Cardiac muscle cell (in vitro differentiated cells and primary cell): ENCODE results near the gene FRMD4B. TPM values are rescaled to one million over a fixed set of nuclear protein-coding genes. Genes with fewer than 3 reads are reported as not detected.

Experiments used
- DNase-seq, 2 donors: peaks; one replicate each; pipeline versions ENCODE4 v3.0.0 to v3.0.0-alpha.2; 2010 to 2017; ENCODE audit warnings: low read depth in 1 of 2, low spot score in 1 of 2
- H3K27ac ChIP-seq: fragments of 200-600 bp; sonication (generic); 2 replicates; pipeline ENCODE4 v1.5.1; 2016
- H3K27me3 ChIP-seq: fragments of 200-600 bp; sonication (generic); 2 replicates; pipeline ENCODE4 v1.6.0; 2016; ENCODE audit warnings: control low read depth
- H3K36me3 ChIP-seq: fragments of 200-600 bp; sonication (generic); 2 replicates; pipeline ENCODE4 v1.5.1; 2016; ENCODE audit warnings: control low read depth
- H3K4me1 ChIP-seq: fragments of 200-600 bp; sonication (generic); 2 replicates; pipeline ENCODE4 v1.8.1; 2017; ENCODE audit warnings: low read depth, mild to moderate bottlenecking, mixed run types
- H3K4me3 ChIP-seq: fragments of 200-600 bp; sonication (generic); 2 replicates; pipeline ENCODE4 v1.5.1; 2016; ENCODE audit warnings: mild to moderate bottlenecking
- H3K9me3 ChIP-seq: fragments of 200-600 bp; sonication (generic); 2 replicates; pipeline ENCODE4 v1.5.1; 2017; ENCODE audit warnings: low read depth, mild to moderate bottlenecking, control low read depth
- polyA plus RNA-seq: library from polyadenylated mRNA; unstranded; fragments of >200 nt; fragmentation: Nextera tagmentation; extraction: Ambion mirVana; gene quantifications from 2 replicates; pipeline ENCODE4 v1.2.1, GENCODE V29; 2016
- total RNA-seq: library from RNA; depleted of rRNA; stranded (reverse); fragments of >200 nt; gene quantifications from 2 replicates; pipeline ENCODE4 v1.2.3, GENCODE V29; 2016
- TF ChIP-seq, protein P1 (sequence below): IDR thresholded peaks from 2 replicates; pipeline ENCODE4 v1.5.1; 2012; ENCODE audit warnings: low read depth, mild to moderate bottlenecking, low read length

Gene FRMD4B
- total and polyA plus RNA-seq, 2 experiments from 2014 or later: 38.6 to 78.7 TPM

DNA sequence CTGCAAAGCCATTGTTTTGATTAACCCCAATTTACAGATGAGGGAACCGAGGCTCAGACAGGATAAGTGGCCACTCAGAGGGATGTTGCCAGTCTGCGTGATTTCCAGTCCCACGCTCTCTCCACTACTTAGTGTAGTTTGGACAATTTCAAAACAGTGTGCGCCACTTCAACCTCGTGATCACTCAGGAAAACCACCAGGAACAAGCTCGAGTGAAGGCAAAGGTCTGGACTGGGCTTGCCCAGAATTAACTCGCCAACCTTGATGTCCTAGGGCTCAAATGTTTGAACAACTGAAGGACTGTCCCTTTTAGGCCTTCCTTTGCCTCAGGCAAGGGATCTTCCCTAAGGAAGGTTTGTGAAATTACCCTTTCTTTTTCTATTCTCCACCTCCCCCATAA is 139.3 kb downstream of the FRMD4B start:
- H3K27ac ChIP-seq: peak overlapping the region; percentile 32
- no peaks in the 10 kb centered on the region for H3K36me3 ChIP-seq
- no peaks in the 10 kb centered on the region for H3K9me3 ChIP-seq
- no peak overlapping the region for H3K4me3 ChIP-seq
- TF ChIP-seq, protein P1, sequence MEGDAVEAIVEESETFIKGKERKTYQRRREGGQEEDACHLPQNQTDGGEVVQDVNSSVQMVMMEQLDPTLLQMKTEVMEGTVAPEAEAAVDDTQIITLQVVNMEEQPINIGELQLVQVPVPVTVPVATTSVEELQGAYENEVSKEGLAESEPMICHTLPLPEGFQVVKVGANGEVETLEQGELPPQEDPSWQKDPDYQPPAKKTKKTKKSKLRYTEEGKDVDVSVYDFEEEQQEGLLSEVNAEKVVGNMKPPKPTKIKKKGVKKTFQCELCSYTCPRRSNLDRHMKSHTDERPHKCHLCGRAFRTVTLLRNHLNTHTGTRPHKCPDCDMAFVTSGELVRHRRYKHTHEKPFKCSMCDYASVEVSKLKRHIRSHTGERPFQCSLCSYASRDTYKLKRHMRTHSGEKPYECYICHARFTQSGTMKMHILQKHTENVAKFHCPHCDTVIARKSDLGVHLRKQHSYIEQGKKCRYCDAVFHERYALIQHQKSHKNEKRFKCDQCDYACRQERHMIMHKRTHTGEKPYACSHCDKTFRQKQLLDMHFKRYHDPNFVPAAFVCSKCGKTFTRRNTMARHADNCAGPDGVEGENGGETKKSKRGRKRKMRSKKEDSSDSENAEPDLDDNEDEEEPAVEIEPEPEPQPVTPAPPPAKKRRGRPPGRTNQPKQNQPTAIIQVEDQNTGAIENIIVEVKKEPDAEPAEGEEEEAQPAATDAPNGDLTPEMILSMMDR: no peak
- DNase-seq: no peak
- no peaks in the 10 kb centered on the region for H3K27me3 ChIP-seq
- H3K4me1 ChIP-seq: peaks cover 52% of the 10 kb centered on the region

DNA sequence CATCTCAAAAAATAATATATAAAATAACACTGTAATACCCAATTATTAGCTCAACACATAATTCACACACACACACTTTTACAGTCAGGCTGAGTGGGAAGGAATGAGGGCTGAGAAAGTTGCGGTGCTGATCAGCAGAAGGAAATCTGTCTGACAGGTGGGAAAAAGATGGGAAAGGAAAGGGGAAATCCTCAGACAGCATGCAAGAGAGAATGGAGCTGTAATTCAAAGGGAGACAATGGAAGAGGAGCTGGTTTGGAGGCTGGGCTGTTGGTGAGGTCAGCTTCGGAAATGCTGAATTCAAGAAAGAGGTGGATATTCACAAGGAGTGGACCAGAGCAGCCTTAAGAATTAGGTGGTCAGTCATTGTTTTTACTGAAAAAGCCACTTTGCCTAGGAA is 141.8 kb downstream of the FRMD4B start:
- TF ChIP-seq, protein P1: no peak
- Histone ChIP-seq H3K9me3 (no peaks in the 10 kb centered on the region), H3K4me1 (peaks cover 57% of the 10 kb centered on the region), H3K4me3 (no peak overlapping the region), H3K27me3 (no peaks in the 10 kb centered on the region), H3K27ac (peak overlapping the region; percentile 98), H3K36me3 (no peaks in the 10 kb centered on the region)
- no peak for DNase-seq

DNA sequence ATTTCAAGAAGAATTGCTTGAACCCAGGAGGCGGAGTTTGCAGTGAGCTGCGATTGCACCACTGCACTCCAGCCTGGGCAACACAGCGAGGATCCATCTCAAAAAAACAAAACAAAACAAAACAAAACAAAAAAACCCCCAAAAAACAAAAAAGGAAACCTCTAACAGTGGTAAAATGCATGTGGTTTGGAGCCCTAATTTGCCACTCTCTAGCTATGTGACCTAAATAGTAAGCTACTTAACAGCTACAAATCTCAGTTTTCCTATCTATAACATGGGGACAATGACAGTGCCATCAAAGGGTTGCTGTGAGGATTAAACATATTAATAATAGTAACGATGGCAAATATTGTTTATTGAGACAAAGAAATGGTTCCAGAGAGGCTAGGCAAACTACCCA is 144.1 kb downstream of the FRMD4B start:
- peaks cover 49% of the 10 kb centered on the region for H3K4me1 ChIP-seq
- H3K9me3 ChIP-seq: no peaks in the 10 kb centered on the region
- peak overlapping the region; percentile 98 for H3K27ac ChIP-seq
- no peaks in the 10 kb centered on the region for H3K36me3 ChIP-seq
- no peaks in the 10 kb centered on the region for H3K27me3 ChIP-seq
- no peak overlapping the region for H3K4me3 ChIP-seq
- TF ChIP-seq, protein P1: no peak
- DNase-seq: no peak

DNA sequence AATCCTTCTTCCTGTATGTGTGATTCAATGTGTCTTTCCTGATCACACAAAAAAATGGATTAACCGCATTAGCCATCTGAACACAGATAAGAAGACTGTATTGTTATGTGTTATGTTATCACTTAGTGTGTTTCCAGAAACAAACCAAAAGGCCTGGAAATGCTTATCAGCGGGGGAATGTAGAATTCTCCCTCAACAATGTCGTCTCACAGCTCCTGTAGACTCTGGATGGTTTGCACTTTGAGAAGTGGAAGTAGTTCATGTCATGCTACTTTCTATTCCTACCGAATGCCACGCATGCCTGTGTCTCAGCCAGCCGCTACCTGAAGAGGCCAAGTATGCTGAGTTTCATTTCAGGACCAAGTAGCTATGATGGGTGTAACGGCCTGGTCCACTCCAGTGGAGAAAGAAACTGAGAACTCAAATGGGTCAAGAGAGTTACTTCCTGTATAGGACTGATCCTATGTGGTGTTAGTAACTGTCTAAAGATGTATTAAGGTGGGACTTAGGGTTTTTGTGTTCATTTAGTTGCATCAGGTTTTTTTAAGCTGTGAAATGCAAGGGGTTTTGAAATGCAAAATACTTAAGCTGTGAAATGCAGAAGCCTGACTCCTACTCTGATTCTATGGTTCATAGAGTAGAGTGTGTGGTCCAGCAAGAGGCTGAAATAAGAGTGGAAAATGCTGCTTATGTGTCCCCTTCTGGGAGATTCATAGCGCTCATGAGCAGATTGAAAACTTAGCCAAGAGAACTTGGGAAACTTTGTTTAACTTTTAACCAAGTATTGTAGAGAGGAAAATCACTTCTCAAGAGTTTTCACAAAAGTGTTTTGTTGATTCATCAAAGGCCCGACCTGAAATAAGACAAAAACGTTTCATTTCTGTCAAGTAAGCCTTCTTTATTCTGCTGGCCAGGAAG is 145.0 kb downstream of the FRMD4B start:
- H3K36me3 ChIP-seq: no peaks in the 10 kb centered on the region
- no peak overlapping the region for H3K4me3 ChIP-seq
- no peaks in the 10 kb centered on the region for H3K9me3 ChIP-seq
- H3K27ac ChIP-seq: peak overlapping the region; percentile 98
- peak; percentile 66 to 80 for DNase-seq
- no peaks in the 10 kb centered on the region for H3K27me3 ChIP-seq
- TF ChIP-seq, protein P1: no peak
- H3K4me1 ChIP-seq: peaks cover 45% of the 10 kb centered on the region

DNA sequence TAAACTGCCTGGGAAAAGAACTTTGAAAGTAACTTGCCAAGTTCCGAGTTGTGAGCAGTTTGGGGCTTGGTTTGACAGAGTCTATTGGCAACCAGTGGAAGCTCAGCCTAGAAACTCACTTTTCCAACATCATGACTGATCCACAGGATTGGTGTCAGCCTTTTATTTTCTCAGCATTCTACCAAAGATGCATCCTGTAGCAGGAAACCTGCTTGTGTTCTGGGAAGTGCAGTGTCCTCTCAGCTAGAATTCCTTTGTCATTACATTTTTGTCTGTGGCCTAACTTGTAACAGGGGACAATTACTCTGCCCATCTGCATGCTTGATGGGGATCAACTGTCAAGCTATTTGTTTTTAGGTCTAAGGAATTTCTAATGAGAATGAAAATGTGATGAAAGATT is 146.8 kb downstream of the FRMD4B start:
- TF ChIP-seq, protein P1: no peak
- no peaks in the 10 kb centered on the region for H3K27me3 ChIP-seq
- H3K36me3 ChIP-seq: no peaks in the 10 kb centered on the region
- DNase-seq: peak in 1 of 2 donors; percentile 2
- H3K9me3 ChIP-seq: no peaks in the 10 kb centered on the region
- peaks cover 39% of the 10 kb centered on the region for H3K4me1 ChIP-seq
- H3K4me3 ChIP-seq: no peak overlapping the region
- H3K27ac ChIP-seq: peak overlapping the region; percentile 98
